ENCODE data around the gene COL24A1. TPM values are rescaled to one million over a fixed set of nuclear protein-coding genes. Genes with fewer than 3 reads are reported as not detected.

COL24A1 gene
- polyA plus RNA-seq, 1 donor (not counting 4 experiments of a cell fraction or from before 2014, with no cell fraction given), result not detected

DNA sequence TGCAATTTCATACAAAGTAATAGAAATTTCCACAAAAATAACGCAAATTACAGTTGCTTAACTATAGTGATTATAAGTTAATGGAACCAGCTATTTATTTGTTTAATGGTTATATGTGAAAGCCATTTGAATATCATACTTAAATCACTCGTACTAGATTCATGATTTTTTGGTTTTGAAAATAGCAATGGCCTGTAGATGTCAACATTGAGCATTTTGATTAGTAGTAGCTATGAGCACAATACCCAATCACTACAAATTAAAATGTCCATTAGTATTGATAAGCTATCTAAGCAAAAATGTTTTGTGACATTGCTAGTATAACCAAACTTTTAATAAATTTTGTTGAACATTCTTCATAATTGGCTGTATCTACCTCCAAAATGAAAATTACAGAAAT, 10.0 kb downstream of the COL24A1 start:
- Histone ChIP-seq H3K9ac (ENCODE audit: control insufficient read depth, extremely low read depth, insufficient read depth, low read length) (no peak overlapping the region), H3K4me3 (ENCODE audit: control insufficient read depth in 2 of 3, extremely low read depth in 1 of 3, insufficient read depth in 2 of 3, low read depth in 1 of 3, low read length in 3 of 3) (no peak overlapping the region)
- dilution Hi-C loops (cut with MboI; ENCODE audit: extremely low pct_ligation_motif_present, low sequenced_read_pairs), result no loop called here

DNA sequence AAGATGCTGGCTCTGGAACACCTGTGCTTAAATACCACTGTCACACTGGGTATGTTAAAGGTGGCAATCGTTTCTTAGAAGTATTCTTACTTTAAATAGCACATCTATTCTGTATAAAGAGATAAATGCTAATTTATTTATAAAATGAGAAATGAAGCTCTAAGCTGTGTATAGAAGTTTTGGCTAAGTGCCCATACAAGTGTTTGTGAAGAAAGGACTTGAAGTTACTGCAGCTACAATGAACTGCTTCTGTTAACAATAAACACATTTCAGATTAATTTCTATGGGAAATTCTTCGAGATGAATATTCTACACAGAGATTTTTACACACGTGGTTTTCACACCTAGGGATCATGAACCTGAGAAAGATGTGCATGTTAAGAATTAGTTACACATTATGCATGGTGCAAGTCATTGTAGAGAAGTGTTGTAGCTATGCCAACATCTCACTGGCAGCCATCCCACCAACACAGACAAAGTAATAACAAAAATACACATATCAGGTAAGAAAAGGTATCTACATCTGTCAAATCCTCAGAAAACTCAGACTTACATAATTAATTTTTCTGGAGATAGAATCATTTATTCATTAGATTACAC, 16.2 kb downstream of the COL24A1 start:
- Histone ChIP-seq H3K9me3 (ENCODE audit: control insufficient read depth, low read depth, low read length) (no peaks in the 10 kb centered on the region), H3K4me2 (ENCODE audit: control insufficient read depth, extremely low read depth, insufficient read depth, low read depth, low read length) (no peak overlapping the region), H2AFZ (ENCODE audit: control insufficient read depth, low read length) (no peak overlapping the region), H3K36me3 (ENCODE audit: control insufficient read depth in 2 of 2, extremely low read depth in 1 of 2, insufficient read depth in 2 of 2, low read length in 2 of 2) (no peaks in the 10 kb centered on the region), H3K9ac (ENCODE audit: control insufficient read depth, extremely low read depth, insufficient read depth, low read length) (no peak overlapping the region), H3K27me3 (ENCODE audit: control insufficient read depth, extremely low read depth, insufficient read depth, low read length) (no peaks in the 10 kb centered on the region), H3K4me1 (ENCODE audit: control insufficient read depth, extremely low read depth, insufficient read depth, low read length) (no peaks in the 10 kb centered on the region), H3K27ac (ENCODE audit: control insufficient read depth, insufficient read depth, low read length) (no peak overlapping the region), H3K79me2 (ENCODE audit: control insufficient read depth, insufficient read depth, low read length) (no peaks in the 10 kb centered on the region), H3K9me1 (ENCODE audit: control insufficient read depth, extremely low read depth, insufficient read depth, low read length) (no peaks in the 10 kb centered on the region), H4K20me1 (ENCODE audit: control insufficient read depth, extremely low read depth, insufficient read depth, low read length) (no peaks in the 10 kb centered on the region), H3K4me3 (ENCODE audit: control insufficient read depth in 2 of 3, extremely low read depth in 1 of 3, insufficient read depth in 2 of 3, low read depth in 1 of 3, low read length in 3 of 3) (no peak overlapping the region)
- DNase-seq (ENCODE audit: low read depth, low spot score) (no peak), FAIRE-seq (no peak)
- TF ChIP-seq, protein P1, sequence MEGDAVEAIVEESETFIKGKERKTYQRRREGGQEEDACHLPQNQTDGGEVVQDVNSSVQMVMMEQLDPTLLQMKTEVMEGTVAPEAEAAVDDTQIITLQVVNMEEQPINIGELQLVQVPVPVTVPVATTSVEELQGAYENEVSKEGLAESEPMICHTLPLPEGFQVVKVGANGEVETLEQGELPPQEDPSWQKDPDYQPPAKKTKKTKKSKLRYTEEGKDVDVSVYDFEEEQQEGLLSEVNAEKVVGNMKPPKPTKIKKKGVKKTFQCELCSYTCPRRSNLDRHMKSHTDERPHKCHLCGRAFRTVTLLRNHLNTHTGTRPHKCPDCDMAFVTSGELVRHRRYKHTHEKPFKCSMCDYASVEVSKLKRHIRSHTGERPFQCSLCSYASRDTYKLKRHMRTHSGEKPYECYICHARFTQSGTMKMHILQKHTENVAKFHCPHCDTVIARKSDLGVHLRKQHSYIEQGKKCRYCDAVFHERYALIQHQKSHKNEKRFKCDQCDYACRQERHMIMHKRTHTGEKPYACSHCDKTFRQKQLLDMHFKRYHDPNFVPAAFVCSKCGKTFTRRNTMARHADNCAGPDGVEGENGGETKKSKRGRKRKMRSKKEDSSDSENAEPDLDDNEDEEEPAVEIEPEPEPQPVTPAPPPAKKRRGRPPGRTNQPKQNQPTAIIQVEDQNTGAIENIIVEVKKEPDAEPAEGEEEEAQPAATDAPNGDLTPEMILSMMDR (optimal IDR thresholded peaks at IDR 0.05 in 1 of 3, IDR thresholded peaks at IDR 0.05 in 1 of 3, conservative IDR thresholded peaks at IDR 0.05 in 1 of 3; ENCODE audit: extremely low read depth in 1 of 3, insufficient read depth in 2 of 3, low read length in 3 of 3), result no peak
- no peak for TF ChIP-seq EZH2 (IDR thresholded peaks at IDR 0.05; ENCODE audit: low read length)
- dilution Hi-C loops (cut with MboI; ENCODE audit: extremely low pct_ligation_motif_present, low sequenced_read_pairs), result no loop called here

More for the DNA sequence above, 10.0 kb downstream of the COL24A1 start:
- no peak overlapping the region for H3K27ac ChIP-seq (ENCODE audit: control insufficient read depth, insufficient read depth, low read length)
- H3K4me1 ChIP-seq (ENCODE audit: control insufficient read depth, extremely low read depth, insufficient read depth, low read length), result peaks cover 12% of the 10 kb centered on the region
- H4K20me1 ChIP-seq (ENCODE audit: control insufficient read depth, extremely low read depth, insufficient read depth, low read length), result no peaks in the 10 kb centered on the region
- no peaks in the 10 kb centered on the region for H3K9me1 ChIP-seq (ENCODE audit: control insufficient read depth, extremely low read depth, insufficient read depth, low read length)
- H3K36me3 ChIP-seq (ENCODE audit: control insufficient read depth in 2 of 2, extremely low read depth in 1 of 2, insufficient read depth in 2 of 2, low read length in 2 of 2), result no peaks in the 10 kb centered on the region
- no peak for DNase-seq (ENCODE audit: low read depth, low spot score)
- no peak for FAIRE-seq
- TF ChIP-seq, protein P1 (optimal IDR thresholded peaks at IDR 0.05 in 1 of 3, IDR thresholded peaks at IDR 0.05 in 1 of 3, conservative IDR thresholded peaks at IDR 0.05 in 1 of 3; ENCODE audit: extremely low read depth in 1 of 3, insufficient read depth in 2 of 3, low read length in 3 of 3), result no peak
- TF ChIP-seq EZH2 (IDR thresholded peaks at IDR 0.05; ENCODE audit: low read length), result no peak
- no peak overlapping the region for H2AFZ ChIP-seq (ENCODE audit: control insufficient read depth, low read length)
- H3K27me3 ChIP-seq (ENCODE audit: control insufficient read depth, extremely low read depth, insufficient read depth, low read length), result no peaks in the 10 kb centered on the region
- no peaks in the 10 kb centered on the region for H3K9me3 ChIP-seq (ENCODE audit: control insufficient read depth, low read depth, low read length)
- no peak overlapping the region for H3K4me2 ChIP-seq (ENCODE audit: control insufficient read depth, extremely low read depth, insufficient read depth, low read depth, low read length)
- no peaks in the 10 kb centered on the region for H3K79me2 ChIP-seq (ENCODE audit: control insufficient read depth, insufficient read depth, low read length)

All from keratinocyte (primary cell).